Endothelial cell of umbilical vein (primary cell): ENCODE data around the gene TMEM237. TPM values are rescaled to one million over a fixed set of nuclear protein-coding genes. Genes with fewer than 3 reads are reported as not detected.

Experiments used
- BruUV-seq: library from RNA; stranded (reverse); fragments of 400-500 nt; replicated peaks from 2 replicates; lab custom pipeline; 2021; lab: Mats Ljungman, UMichigan
- CTCF ChIA-PET: fragments of 300-600, 350-600 bp; sonication (Branson Sonifier 250); formaldehyde crosslinking; loops from one replicate; lab custom pipeline; 2021; ENCODE audit warnings: antibody characterized with exemption, inconsistent platforms; lab: Charles Lee
- POLR2A ChIA-PET: fragments of 300-600, 350-600 bp; sonication (Branson Sonifier 250); formaldehyde crosslinking; loops from one replicate; lab custom pipeline; 2021; ENCODE audit warnings: antibody characterized with exemption, inconsistent platforms; lab: Charles Lee
- DNase-seq: peaks from one replicate; pipeline ENCODE4 v3.0.0-alpha.2; 2011; ENCODE audit warnings: low read depth, low spot score
- FAIRE-seq: peaks from 2 replicates; lab custom pipeline; 2011; peaks lifted over from hg19 to GRCh38; lab: Jason Lieb, UNC
- H2AFZ ChIP-seq: 2 replicates; pipeline ENCODE4 v1.6.0; 2012; ENCODE audit warnings: low read depth, low read length, control low read depth, inconsistent platforms
- H3K27ac ChIP-seq: 2 replicates; pipeline ENCODE4 v1.5.1; 2011; ENCODE audit warnings: low read depth, mild to moderate bottlenecking, control low read depth, low read length, moderate library complexity; ENCODE audit not compliant: insufficient read depth
- H3K27me3 ChIP-seq, 2 experiments: 2 replicates each; pipeline versions ENCODE4 v1.6.0 to v1.6.1; 2011; ENCODE audit warnings: low read length in 2 of 2, mixed read lengths in 1 of 2; ENCODE audit not compliant: control insufficient read depth in 2 of 2, insufficient read depth in 2 of 2
- H3K36me3 ChIP-seq, 2 experiments: 2 replicates in 1 of 2; 3 replicates in 1 of 2; pipeline ENCODE4 v1.5.1; 2011; ENCODE audit warnings: low read length in 2 of 2, mild to moderate bottlenecking in 1 of 2, moderate library complexity in 1 of 2; ENCODE audit not compliant: control insufficient read depth in 2 of 2, insufficient read depth in 2 of 2; ENCODE audit errors: extremely low read depth in 1 of 2
- H3K4me1 ChIP-seq: 3 replicates; pipeline ENCODE4 v1.5.1; 2011; ENCODE audit warnings: mild to moderate bottlenecking, low read length; ENCODE audit not compliant: control insufficient read depth, insufficient read depth; ENCODE audit errors: extremely low read depth
- H3K4me2 ChIP-seq: 2 replicates; pipeline ENCODE4 v1.6.1; 2011; ENCODE audit warnings: low read length, control low read depth, mixed read lengths; ENCODE audit not compliant: insufficient read depth
- H3K4me3 ChIP-seq, 3 experiments: fragments of 200-600 bp in 1 of 3; sonication (generic), shearing (Covaris generic) in 1 of 3; replicated peaks in 1 of 3; 2 replicates each; pipeline ENCODE4 v1.5.1; 2011 to 2016; ENCODE audit warnings: control low read depth in 3 of 3, low read length in 3 of 3, mild to moderate bottlenecking in 2 of 3, inconsistent platforms in 1 of 3, low read depth in 1 of 3, moderate library complexity in 1 of 3; ENCODE audit not compliant: insufficient read depth in 1 of 3
- H3K79me2 ChIP-seq: 2 replicates; pipeline ENCODE4 v1.6.0; 2012; ENCODE audit warnings: low read length, inconsistent platforms; ENCODE audit not compliant: control insufficient read depth, insufficient read depth
- H3K9ac ChIP-seq: replicated peaks from 2 replicates; pipeline ENCODE3; 2011; ENCODE audit warnings: low read length, control low read depth; ENCODE audit not compliant: insufficient read depth; ENCODE audit errors: extremely low read depth
- H3K9me1 ChIP-seq: replicated peaks from 3 replicates; pipeline ENCODE4 v1.6.0; 2011; ENCODE audit warnings: mild to moderate bottlenecking, low read length; ENCODE audit not compliant: control insufficient read depth, insufficient read depth; ENCODE audit errors: extremely low read depth
- H3K9me3 ChIP-seq: replicated peaks from 2 replicates; pipeline ENCODE4 v1.5.1; 2012; ENCODE audit warnings: low read length, inconsistent platforms; ENCODE audit not compliant: control insufficient read depth, insufficient read depth
- H4K20me1 ChIP-seq: replicated peaks from 2 replicates; pipeline ENCODE3; 2011; ENCODE audit warnings: mild to moderate bottlenecking, low read length; ENCODE audit not compliant: control insufficient read depth, insufficient read depth; ENCODE audit errors: extremely low read depth
- EZH2 ChIP-seq: IDR thresholded peaks from 2 replicates; pipeline ENCODE4 v1.6.1; 2012; ENCODE audit warnings: borderline replicate concordance, low read depth, mild to moderate bottlenecking, moderate library complexity, low read length, inconsistent platforms; ENCODE audit not compliant: severe bottlenecking
- FOS ChIP-seq: IDR thresholded peaks from 2 replicates; pipeline ENCODE4 v1.6.1; 2011; ENCODE audit warnings: mild to moderate bottlenecking, low read length, moderate library complexity, borderline replicate concordance; ENCODE audit not compliant: insufficient read depth
- GATA2 ChIP-seq: IDR thresholded peaks from 2 replicates; pipeline ENCODE4 v1.7.0; 2011; ENCODE audit warnings: low read depth, mild to moderate bottlenecking, moderate library complexity, mixed read lengths, low read length; ENCODE audit not compliant: insufficient read length, insufficient read depth
- JUN ChIP-seq: IDR thresholded peaks from 2 replicates; pipeline ENCODE4 v1.6.1; 2011; ENCODE audit warnings: borderline replicate concordance, low read depth; ENCODE audit not compliant: insufficient read length, insufficient read depth
- POLR2A ChIP-seq: IDR thresholded peaks from 2 replicates; pipeline ENCODE4 v1.6.1; 2012; ENCODE audit warnings: low read depth, mild to moderate bottlenecking, control low read depth, low read length
- POLR2AphosphoS5 ChIP-seq: IDR thresholded peaks from 2 replicates; pipeline ENCODE4 v1.6.1; 2012; ENCODE audit warnings: low read depth, mild to moderate bottlenecking, control low read depth, low read length, moderate library complexity; ENCODE audit not compliant: insufficient read depth
- dilution Hi-C: fragments of 300-500 bp; cut with MboI; formaldehyde crosslinking; loops from one replicate; pipeline ENCODE4 v1.15.0; 2019; ENCODE audit warnings: low sequenced_read_pairs; ENCODE audit not compliant: extremely low pct_ligation_motif_present
- intact Hi-C: fragments of 100-400 bp; cut with micrococcal nuclease; formaldehyde crosslinking; loops from one replicate; pipeline ENCODE4 v1.10.0; 2022
- polyA plus RNA-seq, 4 experiments: library from polyadenylated mRNA; depleted of rRNA in 3 of 4; stranded (reverse) in 3 of 4; unstranded in 1 of 4; fragments of >200 nt; gene quantifications; 2 replicates each; pipeline versions ENCODE4 v1.2.1 to v1.2.3, GENCODE V29; 2011 to 2012; ENCODE audit warnings: missing spikeins in 1 of 4
- total RNA-seq: library from RNA; stranded (reverse); gene quantifications from 2 replicates; pipeline ENCODE4 v1.2.3, GENCODE V29; 2021
- TF ChIP-seq, protein P1 (sequence below), 2 donors: IDR thresholded peaks; 1 replicate in 1 of 2; 2 replicates in 1 of 2; pipeline ENCODE4 v1.5.1; 2011; ENCODE audit warnings: low read length in 2 of 2, mild to moderate bottlenecking in 2 of 2, moderate library complexity in 2 of 2, control low read depth in 1 of 2, inconsistent platforms in 1 of 2, low read depth in 1 of 2; ENCODE audit not compliant: insufficient read depth in 1 of 2; ENCODE audit errors: extremely low read depth in 1 of 2

TMEM237 gene
- total and polyA plus RNA-seq, 2 donors (not counting 3 experiments of a cell fraction or from before 2014, with no cell fraction given): 41.2 to 64.7 TPM

- intact Hi-C loops (no loop called here), dilution Hi-C loops (no loop called here)
- no peaks in the 10 kb centered on the region for H3K27me3 ChIP-seq
- H3K4me1 ChIP-seq: no peaks in the 10 kb centered on the region
- H3K79me2 ChIP-seq: no peaks in the 10 kb centered on the region
- H3K9me3 ChIP-seq: no peaks in the 10 kb centered on the region
- no peak overlapping the region for H3K4me2 ChIP-seq
- H3K36me3 ChIP-seq: no peaks in the 10 kb centered on the region
- no peaks in the 10 kb centered on the region for H3K9me1 ChIP-seq
- H3K27ac ChIP-seq: no peak overlapping the region
- TF ChIP-seq POLR2A (no peak), EZH2 (no peak), FOS (no peak), GATA2 (no peak), POLR2AphosphoS5 (no peak), JUN (no peak)
- TF ChIP-seq, protein P1, sequence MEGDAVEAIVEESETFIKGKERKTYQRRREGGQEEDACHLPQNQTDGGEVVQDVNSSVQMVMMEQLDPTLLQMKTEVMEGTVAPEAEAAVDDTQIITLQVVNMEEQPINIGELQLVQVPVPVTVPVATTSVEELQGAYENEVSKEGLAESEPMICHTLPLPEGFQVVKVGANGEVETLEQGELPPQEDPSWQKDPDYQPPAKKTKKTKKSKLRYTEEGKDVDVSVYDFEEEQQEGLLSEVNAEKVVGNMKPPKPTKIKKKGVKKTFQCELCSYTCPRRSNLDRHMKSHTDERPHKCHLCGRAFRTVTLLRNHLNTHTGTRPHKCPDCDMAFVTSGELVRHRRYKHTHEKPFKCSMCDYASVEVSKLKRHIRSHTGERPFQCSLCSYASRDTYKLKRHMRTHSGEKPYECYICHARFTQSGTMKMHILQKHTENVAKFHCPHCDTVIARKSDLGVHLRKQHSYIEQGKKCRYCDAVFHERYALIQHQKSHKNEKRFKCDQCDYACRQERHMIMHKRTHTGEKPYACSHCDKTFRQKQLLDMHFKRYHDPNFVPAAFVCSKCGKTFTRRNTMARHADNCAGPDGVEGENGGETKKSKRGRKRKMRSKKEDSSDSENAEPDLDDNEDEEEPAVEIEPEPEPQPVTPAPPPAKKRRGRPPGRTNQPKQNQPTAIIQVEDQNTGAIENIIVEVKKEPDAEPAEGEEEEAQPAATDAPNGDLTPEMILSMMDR (IDR thresholded peaks at IDR 0.05; ENCODE audit: extremely low read depth in 1 of 2, insufficient read depth in 1 of 2, low read depth in 1 of 2, low read length in 2 of 2): no peak
- ChIA-PET CTCF (no interaction called here), POLR2A (no interaction called here)
- no peak overlapping the region for H3K4me3 ChIP-seq
- FAIRE-seq: no peak
- H4K20me1 ChIP-seq: no peaks in the 10 kb centered on the region
- no peak overlapping the region for H2AFZ ChIP-seq
- no peak overlapping the region for H3K9ac ChIP-seq
- BruUV-seq: no TSS peak
- no peak for DNase-seq
These were observed 32.2 kb upstream of the TMEM237 start for GRCh38 chr2:201675454-201675853.
